ENCODE results near the gene CPSF7.
A peak's percentile ranks its signal among the peaks of the same experiment; 100 is the strongest.
"Not testable (repeated sequence)": the region's sequence is repeated elsewhere in the genome, so short reads cannot be mapped to it uniquely, and the experiment has no call there.

Gene CPSF7

GRCh38 chr11:61429691-61430582, at the start of gene CPSF7, which contains the start of gene SDHAF2:
Gene CPSF7 (minus strand): TSS chr11:61429975. CDS start chr11:61429235, 740 bp downstream.
Gene SDHAF2 (plus strand): TSS chr11:61430124. CDS start chr11:61430147, 23 bp downstream.
- TF ChIP-seq JUND (IDR thresholded peaks at IDR 0.05; ENCODE audit: low read depth), result no peak
- peak; percentile 93 to 97 for DNase-seq (ENCODE audit: low read depth in 1 of 2, low spot score in 1 of 2)
- in situ Hi-C loops (cut with HindIII; ENCODE audit: low pct_unique_long_range_greater_than_20kb, low sequenced_read_pairs), result no loop called here

- in situ Hi-C loops (cut with HindIII; ENCODE audit: low pct_unique_long_range_greater_than_20kb, low sequenced_read_pairs), result no loop called here
- DNase-seq (ENCODE audit: low read depth in 1 of 2, low spot score in 1 of 2), result peak; percentile 45 to 55
- TF ChIP-seq JUND (IDR thresholded peaks at IDR 0.05; ENCODE audit: low read depth), result no peak
These were observed 48.0 kb upstream of the CPSF7 start for GRCh38 chr11:61477727-61478148.

- no peak for DNase-seq (ENCODE audit: low read depth in 1 of 2, low spot score in 1 of 2)
- TF ChIP-seq JUND (IDR thresholded peaks at IDR 0.05; ENCODE audit: low read depth), result no peak
- in situ Hi-C loops (cut with HindIII; ENCODE audit: low pct_unique_long_range_greater_than_20kb, low sequenced_read_pairs), result no loop called here
These were observed 47.4 kb upstream of the CPSF7 start for GRCh38 chr11:61477126-61477525.

- TF ChIP-seq JUND (IDR thresholded peaks at IDR 0.05; ENCODE audit: low read depth), result no peak
- no peak for DNase-seq (ENCODE audit: low read depth in 1 of 2, low spot score in 1 of 2)
- in situ Hi-C loops (cut with HindIII; ENCODE audit: low pct_unique_long_range_greater_than_20kb, low sequenced_read_pairs), result no loop called here
These were observed 46.6 kb upstream of the CPSF7 start for GRCh38 chr11:61476371-61476770.

GRCh38 chr11:61475433-61475832, 45.7 kb upstream of the CPSF7 start:
- no peak for TF ChIP-seq JUND (IDR thresholded peaks at IDR 0.05; ENCODE audit: low read depth)
- DNase-seq (ENCODE audit: low read depth in 1 of 2, low spot score in 1 of 2), result no peak
- in situ Hi-C loops (cut with HindIII; ENCODE audit: low pct_unique_long_range_greater_than_20kb, low sequenced_read_pairs), result no loop called here

GRCh38 chr11:61474013-61474643, 44.4 kb upstream of the CPSF7 start:
- DNase-seq (ENCODE audit: low read depth in 1 of 2, low spot score in 1 of 2), result no peak
- no peak for TF ChIP-seq JUND (IDR thresholded peaks at IDR 0.05; ENCODE audit: low read depth)
- in situ Hi-C loops (cut with HindIII; ENCODE audit: low pct_unique_long_range_greater_than_20kb, low sequenced_read_pairs), result no loop called here

GRCh38 chr11:61473370-61474012, 43.7 kb upstream of the CPSF7 start:
- in situ Hi-C loops (cut with HindIII; ENCODE audit: low pct_unique_long_range_greater_than_20kb, low sequenced_read_pairs), result no loop called here
- no peak for TF ChIP-seq JUND (IDR thresholded peaks at IDR 0.05; ENCODE audit: low read depth)
- DNase-seq (ENCODE audit: low read depth in 1 of 2, low spot score in 1 of 2), result no peak

GRCh38 chr11:61472868-61473267, 43.1 kb upstream of the CPSF7 start:
- in situ Hi-C loops (cut with HindIII; ENCODE audit: low pct_unique_long_range_greater_than_20kb, low sequenced_read_pairs), result no loop called here
- no peak for TF ChIP-seq JUND (IDR thresholded peaks at IDR 0.05; ENCODE audit: low read depth)
- no peak for DNase-seq (ENCODE audit: low read depth in 1 of 2, low spot score in 1 of 2)

- in situ Hi-C loops (cut with HindIII; ENCODE audit: low pct_unique_long_range_greater_than_20kb, low sequenced_read_pairs), result no loop called here
- no peak for TF ChIP-seq JUND (IDR thresholded peaks at IDR 0.05; ENCODE audit: low read depth)
- DNase-seq (ENCODE audit: low read depth in 1 of 2, low spot score in 1 of 2), result no peak
These were observed 42.5 kb upstream of the CPSF7 start for GRCh38 chr11:61472282-61472681.

GRCh38 chr11:61468002-61468401, 38.2 kb upstream of the CPSF7 start:
- no peak for DNase-seq (ENCODE audit: low read depth in 1 of 2, low spot score in 1 of 2)
- in situ Hi-C loops (cut with HindIII; ENCODE audit: low pct_unique_long_range_greater_than_20kb, low sequenced_read_pairs), result no loop called here
- TF ChIP-seq JUND (IDR thresholded peaks at IDR 0.05; ENCODE audit: low read depth), result no peak

- DNase-seq (ENCODE audit: low read depth in 1 of 2, low spot score in 1 of 2); in situ Hi-C loops (cut with HindIII; ENCODE audit: low pct_unique_long_range_greater_than_20kb, low sequenced_read_pairs): not testable (repeated sequence)
These were observed 37.8 kb upstream of the CPSF7 start for GRCh38 chr11:61467602-61468001.

- no peak for DNase-seq (ENCODE audit: low read depth in 1 of 2, low spot score in 1 of 2)
- in situ Hi-C loops (cut with HindIII; ENCODE audit: low pct_unique_long_range_greater_than_20kb, low sequenced_read_pairs), result no loop called here
- no peak for TF ChIP-seq JUND (IDR thresholded peaks at IDR 0.05; ENCODE audit: low read depth)
These were observed 31.2 kb upstream of the CPSF7 start for GRCh38 chr11:61460986-61461385.

GRCh38 chr11:61460474-61460881, 30.7 kb upstream of the CPSF7 start:
- TF ChIP-seq JUND (IDR thresholded peaks at IDR 0.05; ENCODE audit: low read depth), result no peak
- no peak for DNase-seq (ENCODE audit: low read depth in 1 of 2, low spot score in 1 of 2)
- in situ Hi-C loops (cut with HindIII; ENCODE audit: low pct_unique_long_range_greater_than_20kb, low sequenced_read_pairs), result no loop called here
